GM18858 (cell line): ENCODE data around the gene CMTM3.
"Not testable (repeated sequence)": the region's sequence is repeated elsewhere in the genome, so short reads cannot be mapped to it uniquely, and the experiment has no call there.

Source experiments
- ATAC-seq: cut with Tn5 transposase; IDR thresholded peaks from one replicate; pipeline ENCODE4 v1.9.1; 2021; ENCODE audit not compliant: unreplicated experiment

CMTM3 gene

GRCh38 chr16:66660422-66661209, 56.1 kb downstream of the CMTM3 start:
- ATAC-seq: no peak

GRCh38 chr16:66661210-66661560, 56.7 kb downstream of the CMTM3 start:
- ATAC-seq: no peak

- not testable (repeated sequence) for ATAC-seq
Measured at GRCh38 chr16:66661671-66662346, 57.3 kb downstream of the CMTM3 start.

GRCh38 chr16:66662445-66663194, 58.1 kb downstream of the CMTM3 start:
- ATAC-seq: no peak
